COLO829 (cell line): ENCODE data around the gene ETV3.

ENCODE experiments used
- DNase-seq: peaks from one replicate; pipeline ENCODE4 v3.0.0; 2012; ENCODE audit warnings: low spot score

Gene ETV3

DNA sequence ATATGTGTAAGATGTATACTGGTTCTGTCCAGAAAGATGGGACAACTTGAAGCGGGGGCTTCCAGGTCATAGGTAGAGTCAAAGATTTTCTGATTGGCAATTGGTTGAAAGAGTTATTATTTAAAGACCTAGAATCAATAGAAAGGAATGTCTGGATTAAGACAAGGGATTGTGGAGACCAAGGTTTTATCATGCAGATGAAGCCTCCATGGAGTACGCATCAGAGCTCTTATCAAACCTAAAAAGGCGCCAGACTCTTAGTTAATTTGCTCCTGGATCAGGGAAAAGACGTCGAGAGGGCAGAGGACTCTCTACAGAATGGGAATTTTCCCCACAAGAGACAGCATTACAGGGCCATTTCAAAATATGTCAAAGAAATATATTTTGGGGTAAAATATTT lies 23.7 kb upstream of the ETV3 start:
- DNase-seq, result no peak

DNA sequence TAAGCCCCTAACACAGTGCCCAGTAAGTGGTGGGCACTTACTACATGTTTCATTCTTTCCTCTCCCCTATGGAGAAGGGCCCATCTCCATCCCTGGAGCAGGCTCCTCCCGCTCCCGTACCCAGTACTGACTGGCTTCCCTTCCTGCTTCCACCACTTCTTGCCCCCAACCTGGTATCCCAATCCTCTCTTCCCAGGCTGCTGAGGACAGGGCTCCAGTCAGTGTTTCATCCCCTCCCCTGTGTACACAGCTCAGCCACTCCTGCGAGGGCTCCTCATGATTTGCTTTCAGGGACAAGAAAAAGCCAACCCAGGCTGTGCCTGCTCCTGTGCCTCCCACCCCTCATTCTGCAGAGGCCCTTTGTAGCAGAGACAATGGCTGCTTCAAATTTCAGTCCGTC lies 20.8 kb upstream of the ETV3 start:
- DNase-seq, result no peak

GRCh38 chr1:157157501-157158190 lies 19.5 kb upstream of the ETV3 start:
- no peak for DNase-seq

- DNase-seq, result peak; percentile 57
Measured at GRCh38 chr1:157156058-157156541, 17.9 kb upstream of the ETV3 start.

- no peak for DNase-seq
Measured at GRCh38 chr1:157155658-157156057, 17.5 kb upstream of the ETV3 start.

DNA sequence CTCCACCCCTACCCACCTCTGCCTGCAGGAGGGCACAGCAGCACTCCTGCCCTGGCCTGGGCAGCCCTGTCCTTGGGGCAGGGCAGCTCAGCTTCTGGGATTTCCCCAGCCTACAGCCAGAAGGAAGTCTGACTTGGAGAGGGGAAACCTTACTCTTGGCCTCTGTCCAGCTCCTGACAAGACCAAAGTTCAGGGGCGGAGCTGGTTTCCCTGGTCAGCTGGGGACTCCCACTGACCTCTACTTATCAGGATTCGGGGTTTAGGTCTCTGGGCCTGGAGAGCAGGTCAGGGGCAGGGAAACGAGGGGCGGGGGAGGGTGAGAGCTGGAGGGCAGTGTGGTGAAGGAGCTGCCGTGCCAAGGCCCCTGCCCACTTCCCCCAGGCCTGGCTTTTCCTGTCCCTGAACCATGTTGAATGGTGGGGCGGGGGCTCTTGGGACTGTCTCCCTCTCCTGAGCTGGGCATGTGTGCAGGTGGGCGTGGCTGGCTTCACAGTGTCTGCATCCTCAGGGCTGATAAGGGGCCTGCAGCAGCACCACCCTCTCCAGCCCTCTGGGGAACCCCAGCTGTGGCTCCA lies 16.8 kb upstream of the ETV3 start:
- DNase-seq, result no peak

DNA sequence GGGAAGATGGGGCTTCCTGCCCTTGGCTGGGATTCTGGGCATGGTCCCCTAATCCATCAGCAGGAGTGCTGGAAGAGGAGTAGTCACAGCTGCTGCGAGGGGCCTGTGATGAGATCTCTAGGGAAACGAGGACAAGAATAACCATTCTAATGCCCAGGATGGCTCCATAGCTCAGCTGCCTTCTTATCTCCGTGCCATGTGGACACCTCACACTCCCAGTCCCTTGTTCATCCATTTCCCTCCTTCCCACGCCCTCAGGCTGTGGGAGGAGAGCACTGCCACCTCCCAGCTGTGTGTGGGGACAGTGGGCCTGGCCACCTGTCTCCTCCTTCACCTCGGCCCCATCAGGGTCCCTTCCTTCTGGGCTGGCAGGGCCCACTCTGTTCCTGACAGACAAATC lies 16.1 kb upstream of the ETV3 start:
- DNase-seq, result no peak

- no peak for DNase-seq
Measured at GRCh38 chr1:157153746-157154145, 15.6 kb upstream of the ETV3 start.

GRCh38 chr1:157152510-157152909 lies 14.3 kb upstream of the ETV3 start:
- no peak for DNase-seq

- DNase-seq, result no peak
Measured at GRCh38 chr1:157151506-157151905, 13.3 kb upstream of the ETV3 start.

DNA sequence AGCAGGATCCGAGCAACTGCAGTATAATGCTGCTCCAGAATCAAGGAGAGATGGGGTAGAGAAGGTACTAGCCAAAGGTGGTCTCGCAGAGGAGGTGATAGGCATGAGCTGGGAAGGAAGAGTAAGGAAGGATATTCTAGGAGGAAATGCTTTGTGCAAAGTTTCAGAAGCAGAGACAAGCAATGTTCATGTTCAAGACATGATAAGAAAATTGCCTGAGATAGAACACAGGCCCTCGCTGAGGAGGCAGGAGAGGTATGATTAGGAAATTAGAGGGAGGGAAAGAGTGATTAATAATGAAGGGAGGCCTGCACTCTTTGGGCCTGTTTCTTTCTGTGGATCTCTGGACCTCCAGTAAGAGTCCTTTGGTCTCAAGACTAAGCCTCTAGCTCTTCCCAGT lies 12.9 kb upstream of the ETV3 start:
- no peak for DNase-seq

GRCh38 chr1:157150631-157151030 lies 12.4 kb upstream of the ETV3 start:
- no peak for DNase-seq

DNA sequence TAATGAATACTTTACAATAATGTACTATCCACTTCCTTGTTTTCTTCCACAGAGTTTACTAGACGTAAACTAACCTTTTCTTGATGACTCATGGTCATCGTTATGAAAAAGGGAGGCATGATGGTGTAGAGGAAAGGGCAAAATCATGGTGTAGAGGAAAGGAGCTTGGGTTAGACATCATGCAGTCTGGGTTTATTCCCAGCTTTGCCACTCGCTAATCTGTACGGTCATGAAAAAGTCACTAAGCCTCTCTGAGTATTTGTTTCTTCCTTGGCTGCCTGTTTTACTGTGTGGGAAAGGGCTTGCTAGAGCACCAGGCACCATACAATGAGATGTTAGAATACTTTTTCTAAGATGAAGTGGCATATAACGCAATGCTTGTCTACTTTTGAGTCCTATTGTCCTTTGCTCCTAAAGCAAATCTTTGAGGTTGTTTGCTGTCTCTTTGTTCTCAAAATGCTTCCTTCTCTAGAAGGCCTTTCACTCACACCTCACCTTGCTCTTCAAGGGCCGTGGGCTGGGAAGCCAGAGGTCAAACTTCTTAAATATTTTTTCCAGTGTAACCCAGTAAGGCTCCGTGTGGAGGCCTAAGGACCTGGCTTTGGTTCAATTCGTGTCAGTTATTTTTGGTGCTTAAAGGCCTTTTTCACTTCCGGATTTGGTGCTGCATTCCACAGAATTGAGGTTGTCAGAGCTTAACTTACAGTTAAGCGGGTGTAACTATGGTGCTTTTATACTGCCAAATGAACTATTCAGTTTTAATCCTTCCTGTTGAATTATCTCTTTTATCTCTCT lies 9.9 kb upstream of the ETV3 start:
- peak; percentile 66 for DNase-seq

GRCh38 chr1:157147037-157147436 lies 8.8 kb upstream of the ETV3 start:
- no peak for DNase-seq

DNA sequence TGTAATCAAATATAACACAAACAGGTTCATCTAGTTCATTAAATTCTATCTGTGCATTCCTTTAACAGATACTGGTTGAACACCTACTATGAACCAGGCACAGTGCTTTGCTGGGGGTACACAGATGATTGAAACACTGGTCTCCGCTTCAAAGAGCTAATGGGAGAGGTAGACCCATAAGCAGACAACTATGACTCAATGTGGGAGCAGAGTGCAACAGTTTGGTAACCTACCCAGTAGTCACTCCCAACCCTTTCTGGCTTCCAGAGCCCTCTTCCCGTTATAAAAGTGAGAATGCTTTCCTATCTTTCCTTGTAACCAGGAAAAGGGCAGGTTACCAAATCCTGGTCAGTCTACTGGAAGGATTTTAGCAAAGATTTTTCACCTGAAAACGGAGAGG lies 8.0 kb upstream of the ETV3 start:
- DNase-seq, result no peak

GRCh38 chr1:157145076-157145475 lies 6.9 kb upstream of the ETV3 start:
- DNase-seq, result no peak

DNA sequence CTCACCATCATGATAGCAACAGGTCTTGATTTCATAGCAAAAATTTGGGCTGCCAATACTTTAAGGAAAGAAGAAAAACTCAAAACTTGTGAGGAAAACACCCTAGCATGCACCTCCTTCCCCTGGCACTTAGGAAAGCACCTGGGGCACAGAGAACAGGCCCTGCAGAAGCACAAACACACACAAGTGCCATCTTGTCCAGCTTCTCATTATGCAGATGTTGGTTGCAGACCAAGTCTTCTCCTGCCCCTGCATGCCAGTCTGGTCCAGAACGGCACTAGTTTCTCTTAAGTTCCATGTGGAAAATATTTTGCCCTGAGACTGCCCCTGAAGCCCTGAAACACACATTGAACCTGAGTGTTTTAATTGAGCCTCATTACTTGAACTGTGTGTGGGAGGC lies 6.3 kb upstream of the ETV3 start:
- no peak for DNase-seq

DNA sequence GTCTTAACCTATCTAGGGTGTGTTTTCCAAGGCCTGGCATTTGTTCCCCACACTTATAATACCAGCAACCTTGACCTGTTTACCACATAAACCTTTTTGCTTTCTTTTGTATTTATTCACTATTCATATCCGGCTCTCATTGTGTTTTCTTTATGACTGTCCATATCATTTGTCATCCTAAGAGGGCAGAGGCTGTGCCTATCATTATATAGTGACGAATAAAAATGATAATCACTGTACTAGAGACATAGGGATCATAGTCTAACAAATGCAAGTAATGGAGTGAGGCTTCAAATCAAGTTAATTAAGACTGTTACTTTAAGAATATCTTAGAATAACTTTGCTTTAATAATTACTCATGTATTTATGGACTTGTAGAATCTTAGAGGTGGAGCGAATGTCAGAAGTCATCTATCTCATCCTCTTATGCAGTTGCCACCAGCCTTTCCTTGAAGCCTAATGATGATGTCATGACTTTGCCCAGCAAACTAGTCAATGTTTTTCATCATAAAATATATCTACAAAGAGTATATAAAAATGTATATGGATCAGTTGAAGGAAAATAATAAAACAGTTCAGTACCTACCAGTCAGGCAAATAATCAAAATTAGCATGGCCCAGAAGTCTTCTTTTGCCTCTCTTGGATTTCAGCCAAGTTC lies 4.7 kb upstream of the ETV3 start:
- DNase-seq, result no peak

GRCh38 chr1:157142201-157142600 lies 4.0 kb upstream of the ETV3 start:
- DNase-seq, result no peak

- no peak for DNase-seq
Measured at GRCh38 chr1:157141212-157141855, 3.1 kb upstream of the ETV3 start.

DNA sequence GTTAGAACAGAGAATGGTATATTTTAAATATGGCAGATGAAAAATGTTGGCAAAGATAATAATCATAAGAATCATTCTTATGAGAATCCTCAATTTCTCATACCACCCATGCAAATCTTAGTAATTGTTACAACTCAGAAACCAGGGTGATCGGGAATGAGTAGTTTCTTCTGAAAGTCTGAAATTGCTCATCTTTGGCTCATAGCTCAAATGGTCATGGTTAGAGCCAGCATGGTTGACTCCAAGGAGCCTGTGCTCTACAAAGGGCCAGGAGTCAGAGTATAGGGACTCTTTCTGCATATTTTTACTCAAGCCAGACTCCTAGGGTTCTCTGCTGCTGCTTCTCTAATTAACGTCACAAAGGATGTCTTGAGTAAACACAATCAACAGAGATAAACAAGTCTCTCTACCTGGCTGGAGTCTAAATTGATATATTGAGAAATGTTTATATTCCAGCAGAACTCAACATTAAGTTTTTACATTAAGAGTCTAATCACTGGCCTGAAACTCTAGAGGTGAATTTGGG lies 1.9 kb upstream of the ETV3 start:
- no peak for DNase-seq
